ENCODE data around the gene LZTS2. TPM values are rescaled to one million over a fixed set of nuclear protein-coding genes. Genes with fewer than 3 reads are reported as not detected.

Gene LZTS2
- total and polyA plus RNA-seq, 2 experiments from 2014 or later: 73.6 to 90.7 TPM

DNA sequence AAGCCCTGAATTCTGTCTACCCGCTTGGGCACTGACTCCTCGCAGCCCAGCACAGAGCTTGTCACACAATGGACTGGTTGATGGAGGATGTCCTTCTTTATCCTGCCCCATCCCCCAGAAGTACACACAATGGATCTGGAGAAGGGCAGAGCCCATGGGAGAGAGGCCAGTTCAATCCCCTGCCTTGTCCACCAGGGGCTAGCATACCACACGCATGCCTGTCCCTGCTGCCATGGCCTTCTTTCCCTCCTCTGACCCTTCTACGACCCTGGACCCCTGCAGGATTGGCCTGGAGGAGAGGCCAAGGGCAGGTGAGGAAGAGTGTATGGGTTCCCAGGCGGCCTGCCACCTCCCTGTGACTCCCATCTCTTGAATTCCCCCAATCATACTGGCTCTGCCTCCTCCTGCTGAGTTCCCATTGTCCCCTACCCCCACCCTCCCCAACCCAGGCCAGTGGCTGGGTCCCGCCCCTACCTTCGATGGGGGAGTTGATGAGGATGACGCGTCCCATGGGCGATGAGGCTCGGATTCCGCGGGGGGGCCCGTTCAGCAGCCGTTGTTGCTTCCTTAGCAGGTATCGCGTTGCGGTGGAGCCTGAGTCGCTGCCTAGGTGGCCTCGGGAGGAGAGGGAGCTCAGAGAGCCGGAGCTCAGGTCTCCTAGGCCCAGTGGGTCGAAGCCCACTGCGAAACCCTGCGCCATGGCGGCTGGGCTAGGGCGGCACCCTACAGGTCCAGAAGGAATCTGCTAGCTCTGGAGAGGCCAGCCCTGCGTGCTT, 30.1 kb downstream of the LZTS2 start:
- peak overlapping the region; percentile 94 for H3K4me2 ChIP-seq
- H3K9me3 ChIP-seq (ENCODE audit: low read depth): no peaks in the 10 kb centered on the region
- no peak overlapping the region for H3K27ac ChIP-seq
- H3K4me3 ChIP-seq: no peak overlapping the region
- TF ChIP-seq CTCF (IDR thresholded peaks at IDR 0.05; ENCODE audit: poor library complexity) (no peak), EZH2phosphoT487 (IDR thresholded peaks at IDR 0.05; ENCODE audit: low read depth, severe bottlenecking, unreplicated experiment) (no peak), EZH2 (IDR thresholded peaks at IDR 0.05; ENCODE audit: borderline replicate concordance) (no peak)
- H3K36me3 ChIP-seq (replicated peaks; ENCODE audit: insufficient read depth, low read depth): no peaks in the 10 kb centered on the region
- no peaks in the 10 kb centered on the region for H4K20me1 ChIP-seq (ENCODE audit: insufficient read depth, poor library complexity, severe bottlenecking)
- no peak overlapping the region for H2AFZ ChIP-seq
- no peaks in the 10 kb centered on the region for H3K9me2 ChIP-seq (replicated peaks; ENCODE audit: insufficient read depth)
- peaks cover 38% of the 10 kb centered on the region for H3K4me1 ChIP-seq (ENCODE audit: insufficient read depth)
- peaks cover 11% of the 10 kb centered on the region for H3K79me2 ChIP-seq
- H3K27me3 ChIP-seq: no peaks in the 10 kb centered on the region
- 73% methylated on average over 27 of the region's 27 CpGs for WGBS (ENCODE audit: low lambda C conversion rate, missing lambda C conversion rate)
- DNase-seq (ENCODE audit: low spot score): no peak

- Histone ChIP-seq H3K36me3 (replicated peaks; ENCODE audit: insufficient read depth, low read depth) (no peaks in the 10 kb centered on the region), H3K27ac (peak overlapping the region; percentile 99), H2AFZ (no peak overlapping the region), H3K27me3 (no peaks in the 10 kb centered on the region), H3K4me3 (no peak overlapping the region), H3K9me3 (ENCODE audit: low read depth) (no peaks in the 10 kb centered on the region), H3K79me2 (peaks cover 16% of the 10 kb centered on the region), H3K4me2 (peak overlapping the region; percentile 94), H4K20me1 (ENCODE audit: insufficient read depth, poor library complexity, severe bottlenecking) (no peaks in the 10 kb centered on the region), H3K4me1 (ENCODE audit: insufficient read depth) (peaks cover 45% of the 10 kb centered on the region), H3K9me2 (replicated peaks; ENCODE audit: insufficient read depth) (no peaks in the 10 kb centered on the region)
- TF ChIP-seq EZH2 (IDR thresholded peaks at IDR 0.05; ENCODE audit: borderline replicate concordance) (no peak), EZH2phosphoT487 (IDR thresholded peaks at IDR 0.05; ENCODE audit: low read depth, severe bottlenecking, unreplicated experiment) (no peak), CTCF (IDR thresholded peaks at IDR 0.05; ENCODE audit: poor library complexity) (no peak)
- no peak for DNase-seq (ENCODE audit: low spot score)
- WGBS (ENCODE audit: low lambda C conversion rate, missing lambda C conversion rate): 16% methylated on average over 18 of the region's 25 CpGs
Observed at GRCh38 chr10:101030496-101031127, 31.0 kb downstream of the LZTS2 start.

DNA sequence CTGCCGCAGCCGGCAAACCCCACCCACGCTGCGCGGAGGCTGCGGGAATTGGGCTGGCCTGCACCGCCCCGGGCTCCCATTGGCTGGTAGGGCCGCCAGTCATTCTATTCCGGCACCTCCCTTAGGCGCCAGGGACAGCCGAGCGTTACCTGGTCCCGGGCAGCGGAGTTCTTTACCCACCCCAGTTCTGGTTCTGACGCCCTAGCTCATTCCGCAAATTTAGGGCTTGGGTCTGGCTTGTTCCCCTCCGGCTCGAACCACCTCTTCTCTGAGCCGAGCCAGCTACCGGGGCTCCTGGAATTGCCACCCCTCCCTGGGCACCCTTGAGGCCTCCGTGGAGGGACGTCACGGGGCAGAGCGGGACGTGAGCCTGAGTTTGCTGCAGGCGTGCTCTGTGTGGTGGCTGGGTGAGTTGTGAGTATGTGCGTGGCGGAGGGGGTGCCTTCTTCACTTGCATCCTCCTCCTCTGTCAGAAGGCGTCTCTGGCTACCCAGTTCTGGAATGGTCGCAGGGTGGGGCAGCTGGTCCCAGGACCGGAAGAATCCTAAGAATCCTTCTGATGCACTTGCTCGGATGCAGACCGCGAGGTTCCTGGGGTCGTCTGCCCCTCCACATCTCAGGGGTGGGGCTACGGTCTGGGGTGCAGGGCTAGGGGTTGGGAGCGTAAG, 31.7 kb downstream of the LZTS2 start, which contains the start of the genes PDZD7 and SFXN3:
Gene PDZD7 (minus strand): TSS at position 2 of the 668 bp plus-strand sequence. CDS start 910 bp downstream, outside the sequence.
Gene SFXN3 (plus strand): TSS at position 107 of the 668 bp plus-strand sequence. CDS start 3,461 bp downstream, outside the sequence.
- Histone ChIP-seq H3K27ac (peak within 1 kb of the TSS; percentile 99), H3K4me3 (peak within 1 kb of the TSS; percentile 38), H3K79me2 (peaks cover 16% of the 10 kb centered on the region), H3K27me3 (no peaks in the 10 kb centered on the region), H3K4me1 (ENCODE audit: insufficient read depth) (peaks cover 44% of the 10 kb centered on the region), H2AFZ (peak within 1 kb of the TSS; percentile 61), H3K9me3 (ENCODE audit: low read depth) (no peaks in the 10 kb centered on the region), H3K36me3 (replicated peaks; ENCODE audit: insufficient read depth, low read depth) (no peaks in the 10 kb centered on the region), H3K4me2 (peak within 1 kb of the TSS; percentile 94), H4K20me1 (ENCODE audit: insufficient read depth, poor library complexity, severe bottlenecking) (no peaks in the 10 kb centered on the region), H3K9me2 (replicated peaks; ENCODE audit: insufficient read depth) (no peaks in the 10 kb centered on the region)
- no peak for TF ChIP-seq EZH2phosphoT487 (IDR thresholded peaks at IDR 0.05; ENCODE audit: low read depth, severe bottlenecking, unreplicated experiment)
- TF ChIP-seq CTCF (IDR thresholded peaks at IDR 0.05; ENCODE audit: poor library complexity): no peak
- no peak for TF ChIP-seq EZH2 (IDR thresholded peaks at IDR 0.05; ENCODE audit: borderline replicate concordance)
- DNase-seq (ENCODE audit: low spot score): peak; percentile 95
- WGBS (ENCODE audit: low lambda C conversion rate, missing lambda C conversion rate): 2% methylated on average over 37 of the region's 38 CpGs

Measured in hepatocyte (in vitro differentiated cells).